ENCODE results near the gene ETHE1. TPM values are rescaled to one million over a fixed set of nuclear protein-coding genes. Genes with fewer than 3 reads are reported as not detected.

Gene ETHE1
- polyA plus RNA-seq, 2 of the 4 experiments (the other 2 are of a cell fraction): 37.3 to 58.9 TPM

GRCh38 chr19:43474487-43474886, 52.5 kb downstream of the ETHE1 start:
- H3K4me3 ChIP-seq: peak overlapping the region; percentile 34
- ATAC-seq (no peak), FAIRE-seq (no peak), DNase-seq (ENCODE audit: low read depth in 1 of 2, low spot score in 1 of 2) (no peak)
- POLR2A ChIA-PET: interaction anchor here (0.5 to 2.0 kb wide), 5 partner anchors 11 to 1095 kb away, joined by 3 to 17 read pairs (median 4); partner anchors contain the start of gene ZNF575
- WGBS (ENCODE audit: missing lambda C conversion rate): 86% methylated on average over 4 of the region's 4 CpGs
- H3K27ac ChIP-seq: peak overlapping the region; percentile 46 to 82; a peak in 4 of 6 replicates
- CTCF ChIA-PET: interaction anchor here (0.6 to 4.0 kb wide), 11 partner anchors 10 to 1023 kb away, joined by 3 to 36 read pairs (median 4); partner anchors contain the start of gene LYPD3
- no peak for TF ChIP-seq CEBPB (IDR thresholded peaks at IDR 0.05)
- TF ChIP-seq EP300 (IDR thresholded peaks at IDR 0.05): no peak
- TF ChIP-seq TFCP2L1 (CRISPR knock-in tag; IDR thresholded peaks at IDR 0.05): no peak
- no peak for TF ChIP-seq HOXA7 (CRISPR knock-in tag; IDR thresholded peaks at IDR 0.05)
- TF ChIP-seq HOXB5 (CRISPR knock-in tag; IDR thresholded peaks at IDR 0.05): no peak
- TF ChIP-seq HEYL (CRISPR knock-in tag; IDR thresholded peaks at IDR 0.05): no peak
- peak overlapping the region; percentile 72 for H3K4me2 ChIP-seq
- no peaks in the 10 kb centered on the region for H3K9me3 ChIP-seq
- 0 out of 3 replicates have a peak, but pooled peaks cover 4% of the 10 kb centered on the region for H3K4me1 ChIP-seq

DNA sequence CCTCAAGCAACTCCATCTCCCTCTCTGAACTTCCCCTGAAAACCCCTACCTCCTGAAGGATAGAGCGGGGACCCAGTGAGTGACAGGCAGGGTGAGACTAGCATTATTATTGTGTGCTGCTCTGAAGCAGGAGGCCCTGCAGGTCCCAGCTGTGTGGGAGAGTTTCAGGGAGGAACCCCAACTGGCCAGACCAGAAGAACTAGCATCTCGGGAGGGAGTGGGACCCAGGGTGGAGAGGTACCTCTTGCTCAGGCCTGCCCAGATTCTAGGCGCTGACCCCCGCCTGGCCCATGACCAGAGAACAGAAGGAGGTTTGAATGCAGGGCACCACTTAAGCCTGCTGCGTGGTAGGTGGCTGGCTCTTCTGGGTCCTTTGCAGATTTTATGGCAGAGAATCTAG, 55.9 kb downstream of the ETHE1 start:
- no peak overlapping the region for H3K4me3 ChIP-seq
- H3K4me2 ChIP-seq: no peak overlapping the region
- no peak overlapping the region for H3K27ac ChIP-seq
- H3K9me3 ChIP-seq: no peaks in the 10 kb centered on the region
- WGBS (ENCODE audit: missing lambda C conversion rate): 86% methylated on average over 5 of the region's 5 CpGs
- peaks cover 14% of the 10 kb centered on the region; the same call in 2 of the 3 replicates for H3K4me1 ChIP-seq
- TF ChIP-seq HEYL (CRISPR knock-in tag; IDR thresholded peaks at IDR 0.05) (no peak), HOXB13 (CRISPR knock-in tag; IDR thresholded peaks at IDR 0.05; ENCODE audit: low read depth) (no peak), CBX8 (IDR thresholded peaks at IDR 0.05) (no peak), KDM5A (IDR thresholded peaks at IDR 0.05) (no peak), ZC3H11A (IDR thresholded peaks at IDR 0.05) (no peak), RARB (CRISPR knock-in tag; IDR thresholded peaks at IDR 0.05) (no peak), HOXA7 (CRISPR knock-in tag; IDR thresholded peaks at IDR 0.05) (no peak), KDM1A (IDR thresholded peaks at IDR 0.05; ENCODE audit: low read depth) (no peak), EHF (CRISPR knock-in tag; IDR thresholded peaks at IDR 0.05) (no peak), HMGXB4 (CRISPR knock-in tag; IDR thresholded peaks at IDR 0.05; ENCODE audit: borderline replicate concordance) (no peak), ZSCAN20 (CRISPR knock-in tag; IDR thresholded peaks at IDR 0.05) (no peak), HDAC2 (IDR thresholded peaks at IDR 0.05) (no peak), TP53 (CRISPR knock-in tag; IDR thresholded peaks at IDR 0.05) (no peak), PBX3 (IDR thresholded peaks at IDR 0.05) (no peak), MYC (IDR thresholded peaks at IDR 0.05; ENCODE audit: borderline replicate concordance, low read length) (no peak), BHLHE40 (IDR thresholded peaks at IDR 0.05; ENCODE audit: low read depth, low read length) (no peak), RFX5 (IDR thresholded peaks at IDR 0.05) (no peak), REST (IDR thresholded peaks at IDR 0.05) (no peak), FOSB (CRISPR knock-in tag; IDR thresholded peaks at IDR 0.05) (no peak), MAFK (IDR thresholded peaks at IDR 0.05; ENCODE audit: partially characterized antibody) (no peak)
- DNase-seq (ENCODE audit: low read depth in 1 of 2, low spot score in 1 of 2) (no peak), ATAC-seq (no peak), FAIRE-seq (no peak)
- ChIA-PET POLR2A (interaction anchor here (0.6 kb wide), 1 partner anchor 1434 kb away, joined by 3 read pairs; no protein-coding TSS in a partner anchor), CTCF (interaction anchor here (2.6 kb wide), 1 partner anchor 24 kb away, joined by 10 read pairs; no protein-coding TSS in a partner anchor)
